ENCODE measurements around the gene RPP25L.

Gene RPP25L

DNA sequence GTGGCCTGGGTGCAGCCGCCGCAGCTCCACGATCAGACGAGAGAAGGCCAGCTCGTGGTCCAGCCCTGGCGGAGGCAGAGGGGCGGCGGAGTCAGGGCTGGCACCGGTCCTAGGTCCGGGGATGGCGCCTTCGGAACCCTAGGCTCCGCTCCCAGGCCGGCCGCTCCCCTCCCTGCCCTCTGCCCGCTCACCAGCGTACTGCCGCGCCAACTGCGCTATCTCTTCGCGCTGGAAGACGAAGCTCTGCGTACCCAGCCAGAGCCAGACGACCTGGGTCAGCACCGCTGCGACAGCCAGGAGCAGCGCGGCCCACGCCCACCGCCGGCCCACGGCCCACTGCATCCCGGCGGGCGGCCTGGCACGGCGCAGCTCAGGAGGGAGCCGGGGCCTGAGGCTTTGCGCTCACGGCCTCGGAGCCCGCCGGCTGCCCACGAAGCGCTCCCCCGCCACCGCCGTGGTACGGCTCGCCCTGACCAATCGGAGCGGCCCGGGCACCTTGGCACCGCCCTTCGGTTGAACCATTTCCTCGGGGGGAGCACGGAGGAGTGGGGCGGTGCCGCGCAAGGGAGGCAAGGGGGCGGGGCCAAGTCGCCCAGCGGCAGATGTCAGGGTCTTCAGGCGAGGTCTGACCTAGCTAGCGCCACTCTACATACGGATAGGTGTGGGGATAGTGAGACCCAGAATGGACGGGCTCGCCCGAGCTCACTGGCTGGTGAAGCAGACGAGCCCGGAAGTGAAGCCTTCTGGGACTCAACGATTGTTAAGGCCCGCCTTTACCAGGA is 25.6 kb upstream of the RPP25L start, which contains the start of gene SIGMAR1:
SIGMAR1 (minus strand) TSS at position 432 of the 782 bp plus-strand sequence; CDS start at position 342, 90 bp downstream.
- DNase-seq: peak; percentile 92

DNA sequence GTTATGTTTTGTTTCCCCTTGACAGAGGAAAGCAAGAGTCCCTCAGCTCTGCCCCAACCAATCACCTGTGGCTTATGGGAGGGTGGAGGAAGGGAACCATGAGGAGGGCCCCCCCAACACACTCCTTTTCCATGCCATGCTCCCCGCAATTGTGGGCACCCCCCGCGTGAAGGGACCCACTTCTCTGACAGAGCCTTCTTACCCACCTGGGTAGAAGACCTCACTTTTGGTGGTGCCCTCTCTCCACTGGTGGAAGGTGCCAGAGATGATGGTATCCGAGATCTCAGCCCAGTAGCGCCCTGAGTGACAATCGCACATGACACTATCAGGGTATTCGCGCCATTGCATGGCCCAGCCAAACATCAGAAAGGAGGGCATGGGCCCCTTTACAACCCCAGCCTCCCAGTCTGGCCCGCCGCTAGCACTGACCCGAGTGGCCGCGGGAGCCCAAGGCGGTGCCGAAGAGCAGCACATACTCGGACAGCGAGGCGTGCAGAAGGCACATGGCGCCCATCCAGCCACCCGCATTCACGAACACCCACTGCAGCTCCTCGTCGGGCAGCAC is 25.0 kb upstream of the RPP25L start:
- peak; percentile 49 for DNase-seq

DNA sequence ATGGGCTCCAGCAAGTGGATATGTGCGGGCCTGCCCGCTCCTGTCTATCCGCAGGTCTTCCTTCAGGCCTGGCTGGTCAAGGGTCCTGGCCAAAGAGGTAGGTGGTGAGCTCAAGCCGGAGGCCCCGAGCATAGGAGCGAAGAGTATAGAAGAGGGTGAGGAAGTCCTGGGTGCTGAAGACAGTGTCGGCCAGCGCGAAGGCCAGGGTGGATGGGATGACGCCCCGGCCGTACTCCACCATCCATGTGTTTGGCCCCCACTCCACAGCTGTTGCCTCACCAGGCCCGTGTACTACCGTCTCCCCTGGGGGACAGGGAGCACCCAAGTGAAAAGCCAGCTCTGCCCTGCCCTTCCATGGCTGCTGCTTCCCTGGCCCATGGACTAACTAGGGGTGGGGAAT is 23.7 kb upstream of the RPP25L start:
- no peak for DNase-seq

DNA sequence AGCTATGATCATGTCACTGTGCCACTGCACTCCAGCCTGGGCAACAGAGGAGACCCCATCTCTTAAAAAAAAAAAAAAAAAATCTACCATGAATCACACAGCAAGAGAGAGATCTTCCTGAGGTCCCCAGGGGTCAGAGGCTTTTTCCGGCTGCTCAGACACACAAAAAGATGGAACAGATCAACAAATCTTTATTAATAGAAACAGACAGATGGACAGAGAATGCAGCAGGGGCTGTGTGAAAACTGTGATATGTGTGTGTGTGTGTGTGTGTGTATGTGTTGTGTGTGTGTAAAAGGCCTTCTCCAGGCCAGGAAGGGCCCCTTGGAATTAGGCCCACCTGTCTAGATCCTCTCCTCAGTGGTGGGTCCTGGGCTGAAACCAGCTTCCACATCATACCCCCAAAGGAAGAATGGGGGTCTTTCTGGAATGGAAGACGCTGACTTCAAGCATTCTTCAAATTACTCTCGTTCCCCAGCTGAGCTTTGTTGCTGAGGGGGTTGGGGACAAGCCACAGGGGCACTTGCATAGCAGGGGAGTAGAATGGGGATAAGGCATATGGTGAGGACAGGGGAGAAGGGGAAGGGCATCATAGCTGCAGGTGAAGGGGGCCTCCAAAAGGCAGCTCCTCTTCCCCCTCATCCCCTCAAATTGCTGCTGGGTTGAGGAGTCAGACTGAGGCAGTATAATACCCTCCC is 22.8 kb upstream of the RPP25L start:
- no peak for DNase-seq

DNA sequence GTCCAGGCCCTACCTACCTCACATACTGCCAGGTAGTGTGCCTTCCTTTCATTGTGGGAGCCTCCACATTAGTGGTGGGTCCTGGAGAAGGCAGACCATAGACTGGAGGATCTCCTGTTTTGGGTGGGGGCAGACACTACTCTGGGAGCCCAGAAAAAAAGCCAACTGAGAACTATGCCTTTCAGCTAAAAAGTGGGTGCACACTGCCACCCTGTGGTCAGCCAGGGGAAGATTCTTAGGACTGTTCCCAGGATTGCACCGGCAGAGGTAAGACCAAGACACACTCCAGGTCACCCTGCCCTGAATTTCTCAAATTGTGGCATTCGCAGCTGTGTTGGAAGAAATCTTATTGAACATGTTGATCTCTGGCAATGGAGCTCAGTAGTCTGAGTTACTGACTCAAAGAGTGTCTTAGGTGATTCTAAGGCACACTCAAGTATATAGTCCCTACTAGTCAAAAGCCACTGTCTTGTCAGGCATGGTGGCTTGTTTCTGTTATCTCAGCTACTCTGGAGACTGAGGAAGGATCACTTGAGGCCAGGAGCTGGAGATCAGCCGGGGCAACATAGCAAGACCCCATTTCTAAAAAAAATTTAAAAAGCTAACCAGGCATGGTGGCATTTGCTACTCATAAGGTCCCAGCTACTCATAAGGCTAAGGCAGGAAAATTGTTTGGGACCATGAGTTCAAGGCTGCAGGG is 22.1 kb upstream of the RPP25L start:
- peak; percentile 27 for DNase-seq

DNA sequence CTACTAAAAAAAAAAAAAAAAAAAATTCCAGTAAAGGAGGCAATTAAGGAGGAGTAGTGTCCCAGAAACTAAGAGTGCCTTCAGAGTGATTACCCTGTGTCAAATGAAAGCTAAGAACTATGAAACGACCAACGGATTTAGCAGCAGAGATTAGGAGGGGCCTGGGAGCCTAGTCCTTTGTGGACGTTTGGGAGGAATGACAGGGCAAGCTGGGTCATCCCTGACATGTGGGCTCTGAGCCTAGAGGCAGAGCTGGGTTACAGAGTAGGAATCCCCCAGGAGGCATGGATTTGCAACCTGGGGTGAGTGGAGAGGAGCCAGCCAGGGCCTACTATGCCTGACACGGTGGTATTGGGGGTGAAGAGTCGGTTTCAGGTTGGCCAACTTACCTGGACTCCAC is 21.3 kb upstream of the RPP25L start:
- no peak for DNase-seq

DNA sequence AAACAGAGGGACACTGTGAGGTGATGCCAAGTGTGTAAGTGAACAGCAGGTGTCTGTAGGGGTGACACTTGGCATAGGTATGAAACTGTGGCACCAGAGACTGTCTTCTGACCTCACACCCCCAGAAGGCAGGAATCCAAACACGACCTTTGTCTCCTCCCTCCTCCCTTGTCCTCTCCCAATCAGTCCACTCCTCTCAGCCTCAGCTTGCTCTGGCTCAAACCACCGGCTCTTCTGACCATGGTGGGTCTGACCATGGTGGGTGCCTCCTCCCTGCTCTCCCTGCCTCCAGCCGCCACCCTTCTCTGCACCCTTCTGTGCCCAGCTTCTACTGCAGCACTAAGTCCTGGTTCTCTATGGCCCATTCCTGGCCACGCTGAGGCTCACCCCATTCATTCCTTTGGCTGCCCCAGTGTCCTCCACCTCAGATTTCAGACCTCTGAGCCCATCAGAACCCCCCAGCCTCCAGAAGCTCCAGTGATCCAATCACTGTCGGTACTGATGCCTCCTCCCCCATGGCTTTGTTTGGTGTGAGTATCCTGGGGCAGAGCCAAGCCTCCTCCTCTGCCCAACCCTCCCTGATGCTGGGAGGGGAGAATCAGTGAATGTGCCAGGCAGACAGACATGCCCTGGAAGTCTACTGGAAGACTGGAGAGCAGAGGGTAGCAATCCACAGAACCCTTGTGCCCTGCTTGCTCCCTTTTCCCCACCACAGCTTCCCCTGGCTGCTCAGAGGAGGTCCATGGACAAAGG is 18.7 kb upstream of the RPP25L start:
- no peak for DNase-seq

DNA sequence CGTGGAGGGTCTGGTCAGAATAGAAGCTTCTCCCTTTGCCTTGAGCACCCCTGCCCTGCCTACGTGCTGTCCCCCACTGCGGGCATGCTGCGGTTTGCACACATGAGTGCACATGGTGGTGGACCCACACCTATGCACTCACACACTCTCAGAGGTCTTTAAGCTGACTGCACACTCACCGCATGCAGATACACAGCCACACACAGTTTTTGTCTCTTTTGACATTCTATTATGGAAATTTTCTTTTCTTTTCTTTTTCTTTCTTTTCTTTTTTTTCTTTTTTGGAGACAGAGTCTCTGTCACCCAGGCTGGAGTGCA is 17.6 kb upstream of the RPP25L start:
- no peak for DNase-seq

DNA sequence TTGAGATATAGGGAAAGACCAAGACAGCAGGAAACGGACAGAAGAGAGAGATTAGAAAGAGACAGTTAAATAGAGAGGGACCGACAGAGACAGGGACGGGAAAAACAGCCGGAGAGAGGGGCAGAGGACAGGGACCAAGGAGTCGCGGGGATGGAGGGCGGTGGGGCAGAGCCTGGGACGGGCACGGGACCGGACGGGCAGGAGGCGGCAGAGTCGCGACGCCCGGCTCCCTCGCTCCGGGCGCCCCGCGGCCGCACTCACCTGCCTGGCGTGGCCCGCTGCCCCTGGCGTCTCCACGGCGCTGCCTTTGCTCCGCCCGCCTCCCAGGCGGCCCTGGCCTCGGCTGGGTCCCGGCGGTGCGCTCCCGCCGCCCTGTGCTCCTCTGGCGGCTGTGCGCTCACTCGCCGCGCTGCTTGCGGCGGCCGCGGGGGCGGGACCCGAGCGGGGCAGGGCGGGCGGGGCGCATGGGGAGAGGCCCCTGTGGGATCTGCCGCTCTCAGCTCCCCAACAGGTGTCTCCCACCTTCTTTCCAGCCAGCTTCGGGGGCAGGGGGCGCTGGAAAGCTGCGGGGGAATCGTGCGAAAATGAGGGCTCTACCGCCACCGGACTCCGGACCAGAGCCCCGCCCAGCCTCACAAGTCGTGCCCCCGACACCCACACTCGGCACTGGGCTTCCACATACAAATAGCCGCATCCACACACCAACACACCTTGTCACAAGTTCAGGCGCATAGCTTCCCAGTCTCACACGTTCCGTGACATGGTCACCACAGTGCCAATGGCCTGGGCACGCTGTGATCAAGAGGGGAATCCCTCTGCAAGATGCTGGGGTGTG is 17.0 kb upstream of the RPP25L start, which contains the start of gene ARID3C:
ARID3C (minus strand) TSS at position 411 of the 835 bp plus-strand sequence. CDS start 1,052 bp downstream, outside the sequence.
- DNase-seq: no peak

DNA sequence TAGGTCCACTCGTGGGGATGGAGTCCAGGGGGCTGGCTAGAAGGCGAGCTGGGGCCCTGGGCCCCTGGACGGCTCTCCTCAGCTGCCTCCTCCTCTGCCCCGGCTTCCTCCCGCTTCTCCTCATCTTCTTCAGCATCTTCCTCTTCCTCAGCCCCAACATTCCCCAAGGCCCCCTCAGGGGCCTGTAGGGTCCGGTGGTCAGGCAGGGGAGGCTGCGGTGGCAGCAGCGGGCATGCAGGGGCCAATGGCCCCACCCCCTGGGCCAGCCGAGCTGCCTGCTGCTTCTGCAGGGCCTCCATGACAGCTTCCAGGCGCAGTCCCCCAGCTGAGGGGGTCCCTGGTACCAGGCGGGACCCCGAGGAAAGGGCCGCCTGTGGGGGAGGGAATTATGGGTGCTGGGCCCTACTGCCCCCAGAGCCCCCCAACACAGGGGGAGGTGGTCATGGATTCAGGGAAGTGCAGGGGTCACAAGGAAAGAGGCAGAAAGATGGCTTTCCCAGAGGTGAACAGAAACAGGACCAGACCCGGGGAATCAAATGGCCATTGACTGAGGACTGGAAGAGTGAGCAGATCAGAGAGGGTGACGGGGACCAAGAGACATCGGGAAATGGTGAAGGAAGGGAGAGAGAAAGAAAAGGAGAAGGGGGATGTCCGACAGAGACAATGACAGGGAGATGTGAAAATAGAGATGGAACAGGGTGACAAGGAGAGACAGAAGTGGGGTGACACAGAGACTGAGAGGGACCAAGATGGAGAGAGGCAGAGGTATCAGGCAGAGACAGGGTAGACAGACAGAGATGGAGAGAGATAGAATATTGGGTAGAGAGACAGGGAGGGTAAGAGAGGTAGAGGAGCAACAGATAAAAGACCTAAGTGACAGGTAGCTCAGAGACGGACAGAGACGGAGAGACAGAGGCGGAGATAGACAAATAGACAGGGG is 16.1 kb upstream of the RPP25L start:
- no peak for DNase-seq

DNA sequence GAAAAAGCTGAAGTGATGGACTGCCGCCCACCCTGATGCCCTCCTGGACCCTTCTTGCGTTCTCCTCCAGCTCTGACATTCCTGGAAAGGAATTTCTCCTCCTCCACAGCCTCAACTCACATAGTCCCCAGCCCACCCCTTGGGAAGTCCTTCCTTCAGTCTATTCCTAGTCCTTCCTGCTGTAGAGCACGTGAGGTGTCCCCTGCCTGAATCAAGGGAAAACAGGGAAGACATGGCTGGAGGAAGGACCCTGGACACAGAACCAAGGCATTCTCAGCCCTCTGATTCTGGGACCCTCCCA is 13.2 kb upstream of the RPP25L start:
- DNase-seq: no peak

DNA sequence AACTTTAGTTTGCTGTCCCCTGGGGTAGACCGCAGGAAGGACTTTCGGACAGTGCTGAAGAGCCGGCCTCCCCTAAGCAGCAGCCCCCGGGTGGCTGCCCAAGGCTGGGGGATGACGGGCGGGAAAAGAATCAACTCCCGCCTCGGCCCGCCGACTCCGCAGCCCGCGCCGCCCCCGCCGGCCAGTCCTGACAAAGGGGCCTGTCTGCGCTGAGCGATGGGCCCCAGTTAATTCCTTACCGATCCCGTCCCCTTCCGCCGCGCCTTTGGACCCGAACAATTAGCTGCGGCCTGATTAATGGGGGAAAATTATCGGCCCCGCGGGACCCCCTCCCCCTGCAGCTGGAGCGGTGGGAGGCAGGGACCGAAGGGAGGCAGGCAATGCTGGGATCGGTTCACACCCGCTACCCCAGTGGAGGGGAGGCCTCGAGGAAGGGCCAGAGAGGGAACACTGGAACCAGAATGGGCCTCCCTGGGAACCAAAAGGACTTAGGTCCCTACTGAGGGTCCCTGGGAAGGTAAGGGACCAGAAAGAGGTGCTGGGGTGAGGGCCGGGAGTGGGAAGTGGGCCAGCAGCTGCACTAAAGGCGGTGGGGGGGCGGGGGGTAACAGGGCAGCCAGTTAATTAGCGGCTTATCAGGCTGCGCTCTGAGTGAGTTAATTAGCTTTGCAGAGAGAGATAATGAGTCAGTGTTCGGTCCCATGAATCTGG is 12.7 kb upstream of the RPP25L start:
- DNase-seq: no peak

DNA sequence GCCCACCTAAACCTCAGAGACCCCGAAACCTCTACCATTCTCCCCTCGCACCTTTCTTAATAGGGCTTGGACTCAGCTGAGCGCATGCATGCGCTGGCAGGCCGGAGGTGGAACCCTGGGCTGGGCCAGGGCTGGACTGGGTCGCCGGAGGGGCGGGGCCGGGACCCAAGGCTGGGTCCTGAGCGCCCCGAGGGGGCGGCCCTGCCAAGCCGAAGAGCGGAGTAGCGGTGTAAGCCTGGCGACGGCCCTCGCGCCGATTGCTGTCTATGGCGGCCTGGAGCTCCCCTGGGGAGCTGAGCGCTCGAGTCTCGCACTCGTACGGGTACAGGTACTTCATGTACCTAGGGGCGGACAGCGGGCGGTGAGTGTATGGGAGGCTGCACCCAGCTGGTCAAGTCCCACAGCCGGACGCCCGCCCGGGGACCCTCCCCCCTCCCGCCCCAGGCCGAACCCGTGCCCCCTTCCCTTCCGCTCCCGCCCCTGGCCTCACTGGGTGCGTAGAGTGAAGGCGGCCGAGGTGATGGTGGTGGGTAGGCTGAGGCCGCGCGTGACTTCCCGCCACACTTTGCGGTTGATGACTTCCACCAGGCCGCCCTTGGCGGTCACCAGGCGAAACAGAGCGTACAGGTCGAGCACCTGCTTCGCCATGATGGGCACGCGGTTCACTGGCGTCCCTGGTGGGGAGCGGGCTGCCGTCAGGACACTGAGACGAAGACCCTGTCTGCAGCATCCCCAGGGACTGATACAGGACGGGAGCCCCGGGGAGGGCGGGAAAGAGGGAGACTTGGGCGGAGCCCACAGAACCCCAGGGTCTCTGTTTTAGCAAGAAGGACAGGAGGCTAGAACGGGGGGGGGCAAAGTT is 11.7 kb upstream of the RPP25L start:
- DNase-seq: no peak

DNA sequence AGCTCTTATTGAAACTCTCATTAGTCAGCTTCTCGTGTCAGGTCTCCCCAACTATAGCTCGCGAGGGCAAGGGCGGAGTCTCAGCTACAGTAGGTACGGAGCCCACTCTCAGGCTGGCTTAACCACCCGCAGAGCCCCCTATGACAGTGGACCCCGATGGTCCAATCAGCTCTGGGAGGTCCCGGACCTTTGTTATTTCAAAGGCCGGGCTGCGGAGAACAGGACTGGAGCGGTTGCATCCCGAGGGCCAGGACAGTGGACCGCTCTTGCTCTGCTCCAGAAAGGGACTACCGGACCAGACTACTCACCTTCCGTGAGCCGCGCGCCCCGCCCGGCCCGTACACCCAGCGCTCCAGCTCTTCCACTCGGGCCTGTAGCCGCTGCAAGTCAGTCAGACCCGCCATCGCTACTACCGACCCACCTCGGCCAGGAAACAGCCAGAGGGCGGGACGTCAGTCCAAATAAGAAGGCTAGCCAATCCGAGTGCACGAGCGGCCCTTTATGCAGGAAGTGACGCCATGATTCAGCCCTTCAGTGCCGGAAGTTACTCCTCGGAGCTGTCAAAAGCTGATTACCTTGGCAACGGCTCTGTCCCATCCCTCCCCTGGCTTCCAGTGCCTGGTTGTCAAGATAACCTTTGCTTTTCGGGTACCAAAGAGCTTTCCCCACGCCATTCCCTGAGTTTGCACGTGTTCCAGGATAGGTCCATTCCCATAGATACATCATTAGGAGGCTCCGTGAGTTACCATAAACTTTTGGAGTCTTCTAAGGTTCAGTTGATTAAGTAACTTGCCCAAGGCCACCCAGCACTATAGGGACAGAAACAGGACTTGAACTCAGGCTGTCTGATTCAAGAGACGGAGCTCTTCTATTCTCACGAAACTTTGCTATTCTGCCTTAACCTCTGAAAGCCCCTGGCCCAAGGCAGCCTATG is 8.4 kb upstream of the RPP25L start, which contains the start of gene DCTN3:
DCTN3 (minus strand) TSS at position 435 of the 934 bp plus-strand sequence; CDS start at position 404, 31 bp downstream.
- DNase-seq: peak; percentile 94

DNA sequence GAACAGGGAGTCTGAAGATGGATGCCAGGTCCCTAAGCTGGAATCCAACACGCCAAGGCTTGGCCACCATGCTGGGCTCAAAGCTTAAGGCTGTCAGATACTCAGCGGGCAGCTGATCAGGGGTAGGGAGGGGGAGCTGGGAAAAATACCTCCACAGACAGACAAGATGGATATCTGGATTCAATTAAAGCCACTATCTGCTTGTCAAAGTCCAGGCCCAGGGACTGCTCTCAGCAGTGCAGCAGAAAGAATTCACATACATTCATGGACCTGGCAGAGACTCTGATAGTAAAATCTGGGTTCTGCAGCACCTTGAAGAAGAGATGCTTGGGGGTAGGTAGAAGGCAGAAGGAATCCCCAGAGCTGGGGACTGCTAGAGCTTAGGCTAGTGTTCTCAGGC is 3.2 kb upstream of the RPP25L start:
- no peak for DNase-seq

DNA sequence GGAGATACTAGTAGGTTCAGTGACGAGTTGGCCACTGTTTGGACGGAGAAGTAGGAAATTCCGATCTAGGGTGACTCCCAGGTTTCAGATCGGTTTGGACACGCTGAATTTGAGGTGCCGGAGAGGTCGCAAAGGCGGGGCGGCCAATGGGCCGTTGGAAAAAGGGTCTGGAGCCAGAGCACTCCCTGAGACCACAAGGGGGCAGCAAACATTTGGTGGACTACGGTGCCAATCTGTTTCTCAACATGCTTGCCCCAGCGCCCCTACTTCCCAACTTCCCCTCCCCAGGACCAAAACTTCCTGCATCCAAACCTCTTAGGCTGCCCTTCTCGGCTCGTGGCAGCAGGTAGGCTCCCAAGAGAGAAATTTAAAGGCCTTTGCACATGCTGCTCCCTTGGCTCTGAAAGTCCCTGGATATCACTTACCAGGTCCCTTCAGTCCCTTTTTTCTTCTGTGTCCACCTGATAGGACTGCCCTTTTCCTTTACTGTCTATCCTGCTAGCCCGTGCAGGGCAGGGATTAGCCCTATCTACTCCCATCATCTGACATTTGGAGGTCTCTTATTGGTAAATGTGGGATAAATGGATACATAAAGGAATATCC is 992 bp upstream of the RPP25L start:
- peak; percentile 60 for DNase-seq

DNA sequence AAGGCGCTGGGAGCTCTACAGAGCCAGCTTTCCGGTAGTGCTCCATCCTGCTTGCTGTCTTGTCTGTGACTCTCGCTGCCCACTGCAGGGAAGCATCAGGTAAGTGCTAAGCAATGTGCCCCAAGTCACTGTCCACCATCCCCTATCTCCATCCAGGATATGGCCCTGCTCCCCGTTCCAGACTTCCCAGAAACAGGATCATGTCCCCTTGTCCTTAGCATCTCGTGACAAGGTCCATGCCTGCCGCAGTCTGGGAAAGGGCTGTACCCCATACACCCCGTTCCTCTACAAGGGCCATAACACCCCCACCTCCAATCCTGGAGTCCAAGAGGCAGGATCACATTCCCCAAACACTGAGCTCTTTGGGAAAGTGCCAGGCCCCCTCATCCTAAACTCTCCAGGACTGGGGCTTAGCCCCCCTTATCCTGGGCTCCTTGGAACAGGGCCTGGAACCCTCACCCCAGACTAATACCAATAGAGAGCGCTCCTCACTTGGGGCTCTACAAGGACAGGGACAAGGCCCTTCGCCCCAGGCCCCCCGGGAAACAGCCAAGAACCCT is 566 bp downstream of the RPP25L start:
- no peak for DNase-seq
